Tongue (tissue), 2 donors: ENCODE measurements around the gene PLEKHA1. TPM values are rescaled to one million over a fixed set of nuclear protein-coding genes. Genes with fewer than 3 reads are reported as not detected.
A peak's percentile ranks its signal among the peaks of the same experiment; 100 is the strongest.

Source experiments
- DNase-seq: peaks from one replicate; pipeline ENCODE4 v3.0.0-alpha.2; 2015
- total RNA-seq: library from RNA; depleted of rRNA; stranded (reverse); fragments of >200 nt; gene quantifications from one replicate; pipeline ENCODE4 v1.2.3, GENCODE V29; 2014

The PLEKHA1 gene
- 65.4 TPM for total RNA-seq

- peak; percentile 98 for DNase-seq
These were observed at the start of gene PLEKHA1 for GRCh38 chr10:122374237-122374858. Gene PLEKHA1 (plus strand): TSS chr10:122374708. CDS start chr10:122393201, 18,493 bp downstream.

- DNase-seq: no peak
These were observed 49.3 kb upstream of the PLEKHA1 start for GRCh38 chr10:122325235-122325634.

GRCh38 chr10:122326385-122326784 is 48.1 kb upstream of the PLEKHA1 start:
- DNase-seq: no peak

GRCh38 chr10:122326806-122327205 is 47.7 kb upstream of the PLEKHA1 start:
- peak; percentile 12 for DNase-seq

- DNase-seq: no peak
These were observed 47.0 kb upstream of the PLEKHA1 start for GRCh38 chr10:122327237-122328206.

GRCh38 chr10:122328676-122329075 is 45.8 kb upstream of the PLEKHA1 start:
- no peak for DNase-seq

GRCh38 chr10:122329416-122329815 is 45.1 kb upstream of the PLEKHA1 start:
- no peak for DNase-seq

- no peak for DNase-seq
These were observed 43.4 kb upstream of the PLEKHA1 start for GRCh38 chr10:122331100-122331499.

- DNase-seq: no peak
These were observed 42.7 kb upstream of the PLEKHA1 start for GRCh38 chr10:122331615-122332446.

- DNase-seq: no peak
These were observed 41.5 kb upstream of the PLEKHA1 start for GRCh38 chr10:122333037-122333436.

GRCh38 chr10:122336332-122336731 is 38.2 kb upstream of the PLEKHA1 start:
- no peak for DNase-seq

- DNase-seq: no peak
These were observed 37.5 kb upstream of the PLEKHA1 start for GRCh38 chr10:122336961-122337360.

GRCh38 chr10:122338609-122339441 is 35.7 kb upstream of the PLEKHA1 start:
- no peak for DNase-seq

GRCh38 chr10:122341141-122341810 is 33.2 kb upstream of the PLEKHA1 start:
- peak; percentile 77 for DNase-seq

- DNase-seq: peak; percentile 65
These were observed 32.0 kb upstream of the PLEKHA1 start for GRCh38 chr10:122342293-122343134.

- no peak for DNase-seq
These were observed 31.2 kb upstream of the PLEKHA1 start for GRCh38 chr10:122343135-122343800.

GRCh38 chr10:122343936-122344335 is 30.6 kb upstream of the PLEKHA1 start:
- no peak for DNase-seq

GRCh38 chr10:122344741-122345258 is 29.7 kb upstream of the PLEKHA1 start:
- no peak for DNase-seq

GRCh38 chr10:122346326-122346950 is 28.1 kb upstream of the PLEKHA1 start:
- DNase-seq: no peak
